Endothelial cell of umbilical vein (primary cell): Measurements from ENCODE around the gene PLPPR4.

Source experiments
- EZH2 ChIP-seq: IDR thresholded peaks from 2 replicates; pipeline ENCODE4 v1.6.1; 2012; ENCODE audit warnings: borderline replicate concordance, low read depth, mild to moderate bottlenecking, moderate library complexity, low read length, inconsistent platforms; ENCODE audit not compliant: severe bottlenecking
- MYC ChIP-seq: IDR thresholded peaks from one replicate; pipeline ENCODE4 v1.6.1; 2011; ENCODE audit warnings: mild to moderate bottlenecking, low read depth, low read length
- TF ChIP-seq, protein P1 (sequence below), 2 donors: IDR thresholded peaks; 1 replicate in 1 of 2; 2 replicates in 1 of 2; pipeline ENCODE4 v1.5.1; 2011; ENCODE audit warnings: low read length in 2 of 2, mild to moderate bottlenecking in 2 of 2, moderate library complexity in 2 of 2, control low read depth in 1 of 2, inconsistent platforms in 1 of 2, low read depth in 1 of 2; ENCODE audit not compliant: insufficient read depth in 1 of 2; ENCODE audit errors: extremely low read depth in 1 of 2

DNA sequence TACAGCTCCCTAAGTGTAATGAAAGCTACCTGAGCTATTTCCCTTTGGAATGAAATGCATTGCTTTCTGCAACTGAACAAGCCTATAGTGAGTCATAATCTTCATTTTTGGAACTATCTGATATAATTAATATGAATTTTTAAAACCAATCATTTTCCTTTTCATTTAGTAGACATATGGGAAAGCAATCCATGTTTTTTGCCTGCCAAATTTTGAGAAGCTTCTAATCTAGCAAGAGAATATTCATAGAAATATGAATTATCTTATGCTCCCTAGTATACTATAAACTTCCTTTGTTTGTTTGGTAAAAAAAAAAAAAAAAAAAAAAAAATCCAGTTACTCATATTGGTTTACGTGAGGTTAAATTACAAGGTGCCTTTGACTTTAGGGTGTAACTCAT, 68.3 kb downstream of the PLPPR4 start:
- TF ChIP-seq, protein P1, sequence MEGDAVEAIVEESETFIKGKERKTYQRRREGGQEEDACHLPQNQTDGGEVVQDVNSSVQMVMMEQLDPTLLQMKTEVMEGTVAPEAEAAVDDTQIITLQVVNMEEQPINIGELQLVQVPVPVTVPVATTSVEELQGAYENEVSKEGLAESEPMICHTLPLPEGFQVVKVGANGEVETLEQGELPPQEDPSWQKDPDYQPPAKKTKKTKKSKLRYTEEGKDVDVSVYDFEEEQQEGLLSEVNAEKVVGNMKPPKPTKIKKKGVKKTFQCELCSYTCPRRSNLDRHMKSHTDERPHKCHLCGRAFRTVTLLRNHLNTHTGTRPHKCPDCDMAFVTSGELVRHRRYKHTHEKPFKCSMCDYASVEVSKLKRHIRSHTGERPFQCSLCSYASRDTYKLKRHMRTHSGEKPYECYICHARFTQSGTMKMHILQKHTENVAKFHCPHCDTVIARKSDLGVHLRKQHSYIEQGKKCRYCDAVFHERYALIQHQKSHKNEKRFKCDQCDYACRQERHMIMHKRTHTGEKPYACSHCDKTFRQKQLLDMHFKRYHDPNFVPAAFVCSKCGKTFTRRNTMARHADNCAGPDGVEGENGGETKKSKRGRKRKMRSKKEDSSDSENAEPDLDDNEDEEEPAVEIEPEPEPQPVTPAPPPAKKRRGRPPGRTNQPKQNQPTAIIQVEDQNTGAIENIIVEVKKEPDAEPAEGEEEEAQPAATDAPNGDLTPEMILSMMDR (IDR thresholded peaks at IDR 0.05; ENCODE audit: extremely low read depth in 1 of 2, insufficient read depth in 1 of 2, low read depth in 1 of 2, low read length in 2 of 2), result no peak
- TF ChIP-seq EZH2 (no peak), MYC (no peak)
